GM12875 (cell line): ENCODE measurements around the gene KAZALD1.

Experiments used
- H3K4me3 ChIP-seq: one replicate; pipeline ENCODE4 v1.5.1; 2011; ENCODE audit warnings: low read depth, low read length, control low read depth
- TF ChIP-seq, protein P1 (sequence below): IDR thresholded peaks from 2 replicates; pipeline ENCODE4 v1.5.1; 2011; ENCODE audit warnings: low read depth, mild to moderate bottlenecking, control low read depth, inconsistent platforms, low read length, moderate library complexity, borderline replicate concordance; ENCODE audit not compliant: insufficient read depth

The KAZALD1 gene

DNA sequence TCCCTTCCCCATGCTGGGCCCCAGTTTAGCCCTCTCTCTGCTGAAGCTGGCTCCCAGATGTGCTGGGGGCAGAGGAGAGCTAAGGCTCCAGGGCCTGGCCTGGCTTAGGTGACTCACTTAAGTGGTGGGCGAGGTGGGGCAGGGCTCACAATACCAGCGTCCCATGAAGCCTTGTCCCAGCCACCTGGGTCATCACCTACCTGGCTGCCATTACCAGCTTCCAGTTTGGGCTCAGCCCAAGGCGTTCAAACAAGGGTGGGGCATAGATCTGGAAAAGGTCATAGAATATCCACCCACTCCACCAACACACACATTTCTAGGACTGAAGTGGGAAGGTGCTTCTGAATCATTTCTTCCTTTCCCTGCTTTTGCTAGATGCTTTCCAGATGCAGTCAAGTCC, 8.3 kb downstream of the KAZALD1 start:
- TF ChIP-seq, protein P1, sequence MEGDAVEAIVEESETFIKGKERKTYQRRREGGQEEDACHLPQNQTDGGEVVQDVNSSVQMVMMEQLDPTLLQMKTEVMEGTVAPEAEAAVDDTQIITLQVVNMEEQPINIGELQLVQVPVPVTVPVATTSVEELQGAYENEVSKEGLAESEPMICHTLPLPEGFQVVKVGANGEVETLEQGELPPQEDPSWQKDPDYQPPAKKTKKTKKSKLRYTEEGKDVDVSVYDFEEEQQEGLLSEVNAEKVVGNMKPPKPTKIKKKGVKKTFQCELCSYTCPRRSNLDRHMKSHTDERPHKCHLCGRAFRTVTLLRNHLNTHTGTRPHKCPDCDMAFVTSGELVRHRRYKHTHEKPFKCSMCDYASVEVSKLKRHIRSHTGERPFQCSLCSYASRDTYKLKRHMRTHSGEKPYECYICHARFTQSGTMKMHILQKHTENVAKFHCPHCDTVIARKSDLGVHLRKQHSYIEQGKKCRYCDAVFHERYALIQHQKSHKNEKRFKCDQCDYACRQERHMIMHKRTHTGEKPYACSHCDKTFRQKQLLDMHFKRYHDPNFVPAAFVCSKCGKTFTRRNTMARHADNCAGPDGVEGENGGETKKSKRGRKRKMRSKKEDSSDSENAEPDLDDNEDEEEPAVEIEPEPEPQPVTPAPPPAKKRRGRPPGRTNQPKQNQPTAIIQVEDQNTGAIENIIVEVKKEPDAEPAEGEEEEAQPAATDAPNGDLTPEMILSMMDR = no peak

GRCh38 chr10:101071267-101071884, 9.6 kb downstream of the KAZALD1 start:
- TF ChIP-seq, protein P1 = no peak
- no peak overlapping the region for H3K4me3 ChIP-seq

More for the DNA sequence above, 8.3 kb downstream of the KAZALD1 start:
- H3K4me3 ChIP-seq = no peak overlapping the region

GRCh38 chr10:101071885-101072433, 10.2 kb downstream of the KAZALD1 start:
- H3K4me3 ChIP-seq = no peak overlapping the region
- TF ChIP-seq, protein P1 = no peak

GRCh38 chr10:101072923-101073322, 11.1 kb downstream of the KAZALD1 start:
- no peak overlapping the region for H3K4me3 ChIP-seq

DNA sequence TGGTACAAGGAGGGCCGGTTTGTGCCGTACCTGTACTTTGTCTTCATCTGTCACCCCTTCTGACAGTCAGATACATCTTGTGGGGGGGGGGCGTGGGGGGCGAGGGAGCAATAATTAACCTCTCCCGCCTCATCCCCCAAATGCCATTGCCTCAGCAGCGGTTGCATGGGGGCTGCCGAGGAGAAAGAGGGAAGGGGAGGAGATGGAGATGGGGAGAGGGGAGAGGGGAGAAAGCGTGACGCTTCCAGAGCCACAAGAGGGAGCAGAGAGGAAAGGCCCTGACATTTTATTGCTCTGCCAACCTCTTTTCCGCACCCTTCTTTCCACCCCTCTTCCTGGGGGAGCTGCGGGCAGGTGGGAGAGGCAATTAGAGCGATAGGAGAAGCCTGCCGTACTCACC, 11.8 kb downstream of the KAZALD1 start:
- no peak overlapping the region for H3K4me3 ChIP-seq
- TF ChIP-seq, protein P1 = no peak

More at GRCh38 chr10:101072923-101073322, 11.1 kb downstream of the KAZALD1 start:
- TF ChIP-seq, protein P1 = no peak

GRCh38 chr10:101075775-101076174, 14.0 kb downstream of the KAZALD1 start:
- TF ChIP-seq, protein P1 = no peak
- no peak overlapping the region for H3K4me3 ChIP-seq

DNA sequence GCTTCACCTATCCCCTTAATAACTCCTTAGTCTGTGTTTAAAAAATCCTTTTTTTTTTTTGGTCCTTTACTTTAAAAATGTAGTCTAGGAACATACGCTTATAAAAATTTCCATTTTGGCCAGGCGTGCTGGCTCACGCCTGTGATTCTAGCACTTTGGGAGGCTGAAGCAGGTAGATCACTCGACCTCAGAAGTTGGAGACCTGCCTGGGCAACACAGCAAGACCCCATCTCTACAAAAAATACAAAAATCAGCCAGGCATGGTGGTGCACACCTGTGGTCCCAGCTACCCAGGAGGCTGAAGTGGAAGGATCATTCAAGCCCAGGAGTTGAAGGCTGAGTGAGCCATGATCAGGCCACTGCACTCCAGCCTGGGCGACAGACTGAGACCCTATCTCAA, 14.8 kb downstream of the KAZALD1 start:
- TF ChIP-seq, protein P1 = no peak
- no peak overlapping the region for H3K4me3 ChIP-seq
